GM12878 (cell line): ENCODE results near the gene GNB2. TPM values are rescaled to one million over a fixed set of nuclear protein-coding genes. Genes with fewer than 3 reads are reported as not detected.
"Not testable (repeated sequence)": the region's sequence is repeated elsewhere in the genome, so short reads cannot be mapped to it uniquely, and the experiment has no call there.

Experiments used
- ATAC-seq: fragments of 200-7000 bp; cut with Tn5 transposase; 3 replicates; pipeline ENCODE4 v1.9.1; 2020; ENCODE audit warnings: mild to moderate bottlenecking, moderate library complexity
- BruUV-seq: library from RNA; stranded (reverse); fragments of 400-500 nt; replicated peaks from 2 replicates; lab custom pipeline; 2021; lab: Mats Ljungman, UMichigan
- CTCF ChIA-PET: fragments of 300-600 bp; sonication (Branson Sonifier 250); formaldehyde crosslinking; extraction: SDS; loops from one replicate; lab custom pipeline; 2021; ENCODE audit warnings: inconsistent platforms; lab: Yijun Ruan, JAX
- POLR2A ChIA-PET: fragments of 350-600 bp; formaldehyde crosslinking; extraction: SDS; loops from one replicate; lab custom pipeline; 2021; ENCODE audit warnings: inconsistent platforms; lab: Charles Lee
- RAD21 ChIA-PET: fragments of 300-600 bp; sonication (Branson Sonifier 250); formaldehyde crosslinking; loops from one replicate; lab custom pipeline; 2023; ENCODE audit warnings: antibody characterized with exemption; ENCODE audit not compliant: unreplicated experiment; lab: Charles Lee
- SMC1A ChIA-PET: fragments of 300-600 bp; sonication (Branson Sonifier 250); formaldehyde crosslinking; loops from one replicate; lab custom pipeline; 2023; ENCODE audit not compliant: unreplicated experiment, uncharacterized antibody; lab: Charles Lee
- DNase-seq: peaks from one replicate; pipeline ENCODE4 v3.0.0-alpha.2; 2011; ENCODE audit warnings: low read depth, low spot score
- FAIRE-seq: peaks from 3 replicates; lab custom pipeline; 2011; peaks lifted over from hg19 to GRCh38; lab: Jason Lieb, UNC
- H2AFZ ChIP-seq: 2 replicates; pipeline ENCODE4 v1.6.0; 2011; ENCODE audit warnings: low read depth, low read length, control low read depth; ENCODE audit not compliant: control insufficient read depth
- H3K27ac ChIP-seq: 2 replicates; pipeline ENCODE4 v1.5.1; 2011; ENCODE audit warnings: control low read depth; ENCODE audit not compliant: control insufficient read depth, insufficient read depth
- H3K27me3 ChIP-seq, 2 experiments: replicated peaks in 1 of 2; 2 replicates each; pipeline versions ENCODE4 v1.6.0 to v1.6.1; 2011; ENCODE audit warnings: low read length in 1 of 2; ENCODE audit not compliant: control insufficient read depth in 2 of 2, insufficient read depth in 2 of 2
- H3K36me3 ChIP-seq, 2 experiments: 2 replicates each; pipeline ENCODE4 v1.5.1; 2011; ENCODE audit warnings: low read length in 1 of 2; ENCODE audit not compliant: control insufficient read depth in 2 of 2, insufficient read depth in 2 of 2
- H3K4me1 ChIP-seq: 2 replicates; pipeline ENCODE4 v1.6.1; 2011; ENCODE audit warnings: mild to moderate bottlenecking, low read length, moderate library complexity, mixed read lengths; ENCODE audit not compliant: control insufficient read depth, insufficient read depth
- H3K4me2 ChIP-seq: 2 replicates; pipeline ENCODE4 v1.6.0; 2011; ENCODE audit warnings: control low read depth; ENCODE audit not compliant: control insufficient read depth, insufficient read depth
- H3K4me3 ChIP-seq: fragments of 200-600 bp; sonication (generic); 2 replicates; pipeline ENCODE4 v1.5.1; 2016
- H3K79me2 ChIP-seq: 2 replicates; pipeline ENCODE4 v1.6.0; 2011; ENCODE audit warnings: low read length; ENCODE audit not compliant: control insufficient read depth, insufficient read depth
- H3K9ac ChIP-seq: 2 replicates; pipeline ENCODE4 v1.8.0; 2011; ENCODE audit warnings: low read length, control low read depth, mixed read lengths; ENCODE audit not compliant: control insufficient read depth, insufficient read depth
- H3K9me3 ChIP-seq: replicated peaks from 3 replicates; pipeline ENCODE4 v1.5.1; 2011; ENCODE audit warnings: mild to moderate bottlenecking, low read length; ENCODE audit not compliant: control insufficient read depth, insufficient read depth
- H4K20me1 ChIP-seq: 2 replicates; pipeline ENCODE4 v1.6.0; 2011; ENCODE audit not compliant: control insufficient read depth, insufficient read depth
- ETV6 ChIP-seq, 2 experiments: fragments of 450-650 bp in 1 of 2; IDR thresholded peaks in 1 of 2; conservative IDR thresholded peaks in 1 of 2; 2 replicates each; pipeline ENCODE4 v1.6.1; 2014; ENCODE audit warnings: antibody characterized with exemption in 1 of 2, borderline replicate concordance in 1 of 2, low read depth in 1 of 2, mild to moderate bottlenecking in 1 of 2, moderate library complexity in 1 of 2
- ZNF687 ChIP-seq: fragments of 450-650 bp; IDR thresholded peaks from 2 replicates; pipeline ENCODE4 v1.6.1; 2017; ENCODE audit warnings: mild to moderate bottlenecking, moderate library complexity
- WGBS: methylation state at CpG from one replicate; pipeline ENCODE4 v1.1.6; 2016; ENCODE audit warnings: low lambda C conversion rate; ENCODE audit not compliant: insufficient replicate concordance, insufficient coverage; ENCODE audit errors: missing lambda C conversion rate; 5-methylcytosine and 5-hydroxymethylcytosine counted together
- in situ Hi-C: fragments of 300-500 bp; cut with MboI; formaldehyde crosslinking; loops from 9 replicates; pipeline ENCODE4 v1.14.3; 2018; ENCODE audit warnings: mixed read lengths
- intact Hi-C: fragments of 100-400 bp; cut with micrococcal nuclease; formaldehyde crosslinking; loops from one replicate; pipeline ENCODE4 v1.14.2; 2022; ENCODE audit not compliant: unreplicated experiment
- polyA plus RNA-seq, 11 experiments: library from polyadenylated mRNA; depleted of rRNA in 4 of 11; unstranded in 6 of 11; stranded (reverse) in 5 of 11; fragments of >200 nt; fragmentation: Nextera tagmentation in 4 of 11; fragmentation: Illumina TruSeq in 1 of 11; extraction: Ambion mirVana in 4 of 11; extraction: Trizol in 1 of 11; gene quantifications; 1 replicate in 1 of 11; 2 replicates in 10 of 11; pipeline versions ENCODE4 v1.2.1 to v1.2.3, GENCODE V29; 2011 to 2016; ENCODE audit warnings: inconsistent platforms in 2 of 11, missing spikeins in 2 of 11, low read depth in 1 of 11
- total RNA-seq, 4 experiments: library from RNA; depleted of rRNA in 3 of 4; stranded (reverse); fragments of >200 nt in 3 of 4; fragmentation: Illumina TruSeq in 1 of 4; extraction: Trizol in 1 of 4; gene quantifications; 2 replicates each; pipeline versions ENCODE4 v1.2.1 to v1.2.3, GENCODE V29; 2013 to 2021

GNB2 gene
- total and polyA plus RNA-seq, 10 of the 15 experiments (the other 5 are each of a cell fraction or from before 2014, with no cell fraction given): 0.35 to 175 (median 59.7) TPM

DNA sequence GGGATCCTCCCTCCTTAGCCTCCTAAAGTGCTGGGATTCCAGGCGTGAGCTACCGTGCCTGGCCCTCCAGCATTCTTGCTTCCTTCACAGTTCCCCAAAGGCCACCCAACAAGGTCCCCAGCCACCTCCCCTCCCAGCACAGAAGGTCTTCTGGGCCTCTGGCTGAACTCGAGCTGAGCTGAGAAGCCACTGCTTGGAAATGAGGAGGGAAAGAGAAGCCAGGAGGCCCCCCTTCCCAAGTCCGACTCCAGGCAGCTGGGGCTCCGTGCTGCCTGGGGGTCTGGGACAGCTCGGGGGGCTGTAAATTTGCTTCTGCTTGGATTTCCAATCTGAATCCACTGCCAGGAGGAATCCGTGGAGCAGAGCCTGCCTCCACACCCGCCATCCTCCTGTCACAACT is 41.2 kb downstream of the GNB2 start (continued):
- no peak for TF ChIP-seq ZNF687
- no peak for TF ChIP-seq ETV6 (conservative IDR thresholded peaks at IDR 0.05 in 1 of 2, IDR thresholded peaks at IDR 0.05 in 1 of 2; ENCODE audit: borderline replicate concordance in 1 of 2, low read depth in 1 of 2)
- TF ChIP-seq, all 136 proteins: peak for 0

- H3K27me3 ChIP-seq, H3K9ac ChIP-seq, CTCF ChIA-PET, DNase-seq, H3K9me3 ChIP-seq, H3K4me3 ChIP-seq, in situ Hi-C loops, H3K27ac ChIP-seq, ATAC-seq, H3K36me3 ChIP-seq, SMC1A ChIA-PET, FAIRE-seq, H4K20me1 ChIP-seq, H3K4me2 ChIP-seq, H3K4me1 ChIP-seq, intact Hi-C loops, H2AFZ ChIP-seq, H3K79me2 ChIP-seq, BruUV-seq: not testable (repeated sequence)
- ChIA-PET RAD21 (interaction anchor here (0.8 kb wide), 1 partner anchor 500 kb away, joined by 4 read pairs; the partner anchor contains the start of genes PLOD3 and ZNHIT1), POLR2A (interaction anchor here (0.6 kb wide), 1 partner anchor 115 kb away, joined by 4 read pairs; the partner anchor contains the start of gene PCOLCE)
- 72% methylated on average over 2 of the region's 2 CpGs for WGBS
Measured at GRCh38 chr7:100717073-100717472, 43.5 kb downstream of the GNB2 start.
